GM18867 (cell line): Measurements from ENCODE around the gene CDK14.
"Not testable (repeated sequence)": the region's sequence is repeated elsewhere in the genome, so short reads cannot be mapped to it uniquely, and the experiment has no call there.

Experiments
- ATAC-seq: cut with Tn5 transposase; IDR thresholded peaks from one replicate; pipeline ENCODE4 v1.9.1; 2021; ENCODE audit warnings: mild to moderate bottlenecking, moderate library complexity; ENCODE audit not compliant: unreplicated experiment

Gene CDK14

DNA sequence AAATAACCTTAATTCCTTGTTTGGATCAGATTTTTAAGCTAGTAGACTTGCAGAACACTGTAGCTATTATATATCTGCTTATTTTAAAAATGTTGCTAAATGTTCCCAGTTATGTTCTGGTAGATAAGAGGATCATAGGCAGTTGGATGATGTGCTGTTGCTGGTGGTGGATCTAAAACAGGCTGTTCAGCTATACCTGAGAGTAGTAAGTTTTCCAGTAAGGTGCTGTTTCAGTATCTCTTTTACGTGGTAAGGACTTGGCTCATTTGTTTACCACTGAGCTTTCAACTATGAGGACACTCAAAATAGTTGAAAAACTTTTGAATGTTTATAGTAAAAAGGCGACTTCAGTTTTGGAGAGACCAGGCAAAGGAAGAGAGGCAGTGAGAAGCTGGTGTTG, 180.9 kb downstream of the CDK14 start:
- ATAC-seq, result peak; percentile 89

DNA sequence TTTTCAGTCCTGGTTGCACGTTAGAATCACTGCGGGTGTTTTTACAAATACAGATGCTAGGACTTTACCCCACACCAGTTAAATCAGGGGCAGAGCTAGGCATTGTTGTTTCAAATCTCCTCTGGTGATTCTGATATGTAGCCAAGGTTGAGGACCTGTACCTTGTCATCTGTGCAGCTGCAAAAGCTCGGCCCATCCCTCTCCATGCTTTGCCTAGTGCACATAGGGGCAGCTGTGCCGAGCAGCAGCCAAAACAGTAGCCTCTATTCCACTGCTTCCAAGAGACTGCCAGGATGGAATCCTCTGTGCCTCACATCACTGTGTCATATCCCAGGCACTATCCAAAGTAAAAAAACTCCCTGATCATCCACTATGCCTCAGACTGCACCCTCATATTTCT, 181.3 kb downstream of the CDK14 start:
- ATAC-seq, result peak; percentile 37

DNA sequence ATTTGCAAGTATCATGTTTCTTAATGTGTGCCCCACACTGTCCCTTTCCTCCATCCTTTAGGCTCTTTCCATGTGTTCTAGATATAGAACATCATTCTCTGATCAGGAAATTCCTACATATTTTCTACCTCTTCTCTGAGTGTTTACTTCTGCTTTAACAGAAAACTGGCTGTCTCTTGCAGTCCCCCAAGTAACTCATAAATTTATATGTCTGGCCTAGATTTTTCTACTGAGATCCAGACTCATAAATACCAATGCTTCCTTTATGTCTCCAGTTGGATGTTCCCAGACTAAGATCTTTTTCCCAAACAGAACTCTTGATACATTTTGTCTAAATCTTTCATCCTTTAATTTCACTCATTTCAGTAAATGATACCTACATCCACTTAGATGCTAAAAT, 181.8 kb downstream of the CDK14 start:
- ATAC-seq, result no peak

DNA sequence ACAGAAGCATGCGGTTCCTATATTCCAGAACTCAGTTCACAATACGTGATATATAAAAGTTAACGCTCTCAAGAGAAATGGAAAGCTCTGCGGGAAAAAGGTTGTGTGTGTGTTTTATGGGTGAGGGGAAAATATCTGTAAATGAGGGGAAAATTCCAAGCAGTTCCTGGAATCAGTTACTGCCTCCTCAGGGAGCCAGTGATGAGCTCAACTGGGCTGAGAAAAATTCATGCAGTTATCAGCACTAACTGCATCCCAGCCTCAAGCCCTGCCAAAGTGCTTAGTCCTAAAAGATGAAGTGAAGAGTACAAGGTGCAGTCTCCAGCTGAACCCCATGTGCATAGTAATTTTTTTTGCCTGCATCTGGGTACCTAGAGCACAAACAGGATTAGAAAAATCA, 191.9 kb downstream of the CDK14 start:
- no peak for ATAC-seq

DNA sequence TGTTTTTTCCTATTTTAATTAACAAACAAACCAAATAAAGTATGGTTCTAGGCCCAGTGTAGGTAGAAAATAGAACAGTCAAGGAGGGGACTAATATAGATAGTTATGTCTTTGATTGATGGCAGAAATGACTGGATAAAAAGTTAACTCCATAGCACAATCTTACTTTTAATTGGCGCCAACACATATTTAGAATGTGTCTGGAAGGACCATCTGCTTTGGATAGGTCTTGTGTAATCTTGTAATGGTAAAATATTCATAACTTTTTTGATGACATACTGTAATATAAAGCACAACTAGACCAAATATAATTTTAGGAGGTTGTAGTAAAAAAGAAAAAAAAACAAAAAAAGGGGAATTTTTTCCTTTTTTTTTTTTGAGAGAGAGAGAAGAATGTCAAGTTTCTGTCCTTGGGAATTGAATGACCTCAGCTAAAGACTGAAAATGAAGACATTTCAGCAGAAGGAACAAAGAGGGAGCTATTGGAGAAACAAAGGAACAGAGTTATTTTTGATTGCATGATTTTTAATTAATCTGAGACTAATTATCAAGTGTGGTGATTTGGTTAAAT, 193.7 kb downstream of the CDK14 start:
- no peak for ATAC-seq

DNA sequence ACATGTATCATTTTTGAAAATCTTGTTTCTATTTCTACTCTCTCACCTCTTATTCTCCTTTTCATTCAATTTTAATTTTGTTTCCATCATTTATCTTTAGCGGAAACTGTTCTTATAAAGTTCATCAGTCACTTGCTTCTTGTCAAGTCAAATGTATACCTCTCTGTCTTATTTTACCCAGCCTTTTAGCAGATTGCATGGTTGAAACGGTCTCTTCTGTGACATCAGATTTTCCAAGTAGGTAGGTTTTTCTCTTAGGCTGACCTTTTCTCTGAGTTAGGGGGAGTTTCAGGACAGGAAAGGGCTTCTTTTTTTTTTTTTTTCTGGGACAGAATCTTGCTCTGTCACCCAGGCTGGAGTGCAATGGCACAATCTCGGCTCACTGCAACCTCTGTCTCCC, 195.5 kb downstream of the CDK14 start:
- ATAC-seq, result no peak

DNA sequence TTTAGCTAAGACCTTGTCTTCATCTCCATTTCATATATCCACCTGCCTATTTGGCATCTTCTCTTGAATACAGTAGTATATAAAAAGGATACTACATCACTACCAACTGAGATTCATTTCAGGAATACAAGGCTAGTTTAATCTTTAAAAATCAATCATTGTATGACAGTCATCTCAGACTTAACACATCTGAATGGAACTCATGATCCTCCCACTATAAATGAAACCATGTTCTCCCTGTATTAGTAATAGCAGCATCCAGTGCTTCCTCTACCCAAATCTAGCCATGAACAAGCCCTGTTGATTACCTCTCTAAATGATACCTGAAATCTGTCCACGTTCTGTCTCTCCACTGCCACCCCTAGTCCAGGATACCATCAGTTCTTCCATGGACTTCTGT, 196.2 kb downstream of the CDK14 start:
- ATAC-seq, result no peak

DNA sequence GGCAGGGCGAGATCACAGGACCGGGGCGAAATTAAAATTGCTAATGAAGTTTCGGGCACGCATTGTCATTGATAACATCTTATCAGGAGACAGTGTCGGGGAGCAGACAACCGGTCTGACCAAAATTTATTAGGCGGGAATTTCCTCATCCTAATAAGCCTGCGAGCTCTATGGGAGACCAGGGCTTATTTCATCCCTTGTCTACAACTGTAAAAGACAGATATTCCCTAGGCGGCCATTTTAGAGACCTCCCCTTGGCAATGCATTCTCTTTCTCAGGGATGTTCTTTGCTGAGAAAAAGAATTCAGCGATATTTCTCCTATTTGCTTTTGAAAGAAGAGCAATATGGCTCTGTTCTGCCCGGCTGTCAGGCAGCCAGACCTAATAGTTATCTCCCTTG, 198.1 kb downstream of the CDK14 start:
- not testable (repeated sequence) for ATAC-seq

DNA sequence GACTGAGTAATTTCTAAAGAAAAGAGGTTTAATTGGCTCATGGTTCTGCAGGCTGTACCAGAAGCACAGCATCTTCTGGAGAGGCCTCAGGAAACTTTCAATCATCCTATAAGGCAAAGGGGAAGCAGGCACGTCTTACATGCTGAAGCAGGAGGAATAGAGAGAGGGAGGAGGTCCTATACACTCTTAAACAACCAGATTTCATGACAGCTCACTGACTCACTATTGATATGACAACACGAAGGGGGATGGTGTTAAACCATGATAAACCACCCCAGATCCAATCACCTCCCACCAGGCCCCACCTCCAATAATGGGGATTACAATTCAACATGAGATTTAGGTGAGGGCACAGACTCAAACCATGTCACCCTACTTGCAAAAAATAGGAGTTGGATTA, 201.5 kb downstream of the CDK14 start:
- no peak for ATAC-seq

DNA sequence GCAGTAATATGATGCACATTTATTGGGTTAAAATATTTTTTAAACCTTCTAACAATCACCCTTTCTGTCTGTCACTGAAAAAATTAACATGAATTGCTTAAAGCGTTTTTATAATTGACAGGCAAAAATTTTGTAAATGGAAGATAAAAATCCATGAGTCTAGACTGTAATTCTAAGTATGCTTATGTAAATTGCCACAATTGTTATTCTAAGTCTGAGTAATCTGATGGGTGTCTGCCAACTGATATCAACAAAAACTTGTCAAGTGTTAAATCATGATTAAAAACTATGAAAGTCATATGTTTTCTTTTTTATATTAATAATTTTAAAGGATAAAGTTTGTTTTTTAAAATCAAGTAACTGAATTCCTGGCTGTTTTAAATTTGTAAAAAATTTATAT, 208.2 kb downstream of the CDK14 start:
- ATAC-seq, result no peak

DNA sequence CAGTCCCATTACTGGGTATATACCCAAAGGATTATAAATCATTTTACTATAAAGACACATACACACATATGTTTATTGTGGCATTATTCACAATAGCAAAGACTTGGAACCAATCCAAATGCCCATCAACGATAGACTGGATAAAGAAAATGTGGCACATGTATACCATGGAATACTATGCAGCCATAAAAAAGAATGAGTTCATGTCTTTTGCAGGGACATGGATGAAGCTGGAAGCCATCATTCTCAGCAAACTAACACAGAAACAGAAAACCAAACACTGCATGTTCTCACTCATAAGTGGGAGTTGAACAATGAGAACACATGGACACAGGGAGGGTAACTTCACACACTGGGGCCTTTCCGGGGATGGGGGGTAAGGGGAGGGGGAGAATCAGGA, 219.4 kb downstream of the CDK14 start:
- ATAC-seq, result not testable (repeated sequence)

DNA sequence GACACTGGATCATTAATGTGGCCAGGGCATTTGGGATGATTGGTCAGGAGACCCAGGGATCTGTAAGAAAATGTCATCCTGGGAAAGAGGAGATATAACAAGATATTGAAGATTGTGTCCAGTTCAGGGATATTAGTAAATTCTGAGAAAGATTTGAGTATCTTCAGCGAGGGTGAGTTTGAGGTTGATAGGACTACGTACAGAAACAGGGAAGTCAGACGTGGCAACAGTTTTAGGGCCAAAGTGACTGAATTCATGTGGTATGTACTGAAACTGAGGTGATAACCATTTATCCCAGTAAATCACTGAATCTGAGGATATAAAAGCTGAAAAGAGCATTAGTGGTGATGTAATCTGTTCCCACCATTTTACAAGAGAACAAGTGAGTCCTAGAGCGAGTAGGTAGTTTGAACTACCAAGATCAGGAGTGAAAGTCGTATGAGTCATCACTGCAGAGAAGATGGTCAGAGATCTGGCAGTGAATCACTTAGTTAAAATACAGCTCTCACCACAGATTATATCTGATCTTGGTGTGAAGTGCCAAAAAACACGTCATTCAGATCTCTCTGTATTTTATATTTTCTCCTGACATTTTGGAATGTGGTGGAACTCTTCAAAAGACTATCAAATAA, 220.5 kb downstream of the CDK14 start:
- ATAC-seq, result peak; percentile 99

DNA sequence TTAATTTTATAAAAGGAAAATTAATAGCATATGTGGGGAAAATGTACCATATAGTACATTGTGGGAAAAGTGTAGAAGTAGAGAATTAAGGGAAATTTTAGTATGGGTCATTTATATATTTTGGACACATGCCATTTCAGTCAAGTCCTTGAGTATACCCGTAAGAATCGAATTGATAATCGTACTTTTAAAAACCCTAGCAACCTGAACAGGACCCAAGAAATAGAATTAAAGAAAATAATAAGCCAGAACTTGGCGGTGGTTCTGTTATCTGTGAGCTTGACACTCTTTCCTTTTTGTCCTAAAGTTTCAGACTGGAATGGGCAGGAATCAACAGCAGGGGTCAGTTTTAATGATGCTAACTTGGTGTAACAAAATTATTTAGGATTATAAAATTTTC, 221.0 kb downstream of the CDK14 start:
- no peak for ATAC-seq

DNA sequence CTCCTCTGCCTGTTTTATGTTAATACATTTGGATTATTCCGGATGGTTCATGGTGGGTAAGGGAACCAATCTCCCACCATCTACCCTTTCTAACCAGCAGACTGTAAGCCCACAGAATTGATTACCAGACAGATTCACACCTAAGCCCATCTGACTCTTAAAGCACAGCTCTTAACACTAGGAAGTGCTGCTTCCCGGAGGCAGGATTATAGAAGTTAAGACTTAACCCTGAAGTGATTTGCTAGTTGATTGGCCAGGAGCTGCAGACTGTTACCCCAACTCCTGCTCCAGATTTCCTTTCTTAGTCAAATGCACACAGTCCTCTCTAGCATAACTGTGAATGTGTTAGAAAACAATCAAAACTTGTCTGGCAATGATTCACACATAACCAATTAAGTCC, 221.7 kb downstream of the CDK14 start:
- no peak for ATAC-seq

DNA sequence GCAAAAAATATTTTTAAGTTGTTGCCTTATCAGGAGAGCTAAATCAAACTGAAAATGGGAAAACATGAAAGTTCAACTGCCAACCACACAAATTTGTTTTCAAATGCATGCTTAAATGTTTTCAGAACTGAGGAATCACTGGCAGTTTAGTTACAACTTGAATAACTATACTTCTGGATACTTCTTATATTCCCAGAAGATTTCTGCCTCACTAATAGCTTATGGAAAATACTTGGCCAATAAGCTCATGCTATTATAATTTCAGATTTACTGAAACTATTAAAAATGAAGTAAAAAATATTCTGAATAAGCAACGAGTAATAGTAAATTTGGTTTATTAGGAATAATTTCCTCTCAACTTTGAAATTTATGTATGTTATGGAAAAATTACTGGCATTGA, 222.2 kb downstream of the CDK14 start:
- no peak for ATAC-seq

DNA sequence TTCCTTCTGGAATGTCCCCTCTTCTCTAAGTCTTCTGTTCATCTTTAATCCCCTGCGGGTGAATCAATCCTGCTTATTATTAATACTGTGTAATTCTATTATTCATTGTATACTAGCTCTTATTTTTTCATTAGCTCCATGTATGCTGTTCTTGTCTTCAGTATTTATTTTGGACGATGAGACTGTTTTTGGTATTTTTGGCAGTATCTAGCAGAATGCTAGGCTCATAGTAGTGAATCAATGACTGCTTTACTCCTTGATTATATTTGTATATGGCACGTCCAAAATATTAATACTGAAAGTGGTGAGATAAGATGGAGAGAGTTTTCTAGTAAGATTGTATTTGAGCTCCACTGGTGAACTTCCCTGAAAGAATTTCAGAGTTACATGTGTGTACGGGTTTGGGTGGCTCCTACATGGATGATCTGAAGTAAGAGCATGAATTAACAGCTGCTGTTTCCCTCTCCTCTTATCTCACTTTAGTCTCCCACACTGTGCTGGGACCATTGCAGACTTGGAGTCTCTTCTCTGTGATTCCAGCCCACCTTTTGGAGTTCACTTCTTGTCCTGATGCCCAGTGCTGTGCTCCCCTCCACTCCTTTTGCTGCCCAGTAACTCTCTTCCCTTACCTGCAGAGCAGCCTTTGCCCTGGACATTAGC, 226.0 kb downstream of the CDK14 start:
- no peak for ATAC-seq

DNA sequence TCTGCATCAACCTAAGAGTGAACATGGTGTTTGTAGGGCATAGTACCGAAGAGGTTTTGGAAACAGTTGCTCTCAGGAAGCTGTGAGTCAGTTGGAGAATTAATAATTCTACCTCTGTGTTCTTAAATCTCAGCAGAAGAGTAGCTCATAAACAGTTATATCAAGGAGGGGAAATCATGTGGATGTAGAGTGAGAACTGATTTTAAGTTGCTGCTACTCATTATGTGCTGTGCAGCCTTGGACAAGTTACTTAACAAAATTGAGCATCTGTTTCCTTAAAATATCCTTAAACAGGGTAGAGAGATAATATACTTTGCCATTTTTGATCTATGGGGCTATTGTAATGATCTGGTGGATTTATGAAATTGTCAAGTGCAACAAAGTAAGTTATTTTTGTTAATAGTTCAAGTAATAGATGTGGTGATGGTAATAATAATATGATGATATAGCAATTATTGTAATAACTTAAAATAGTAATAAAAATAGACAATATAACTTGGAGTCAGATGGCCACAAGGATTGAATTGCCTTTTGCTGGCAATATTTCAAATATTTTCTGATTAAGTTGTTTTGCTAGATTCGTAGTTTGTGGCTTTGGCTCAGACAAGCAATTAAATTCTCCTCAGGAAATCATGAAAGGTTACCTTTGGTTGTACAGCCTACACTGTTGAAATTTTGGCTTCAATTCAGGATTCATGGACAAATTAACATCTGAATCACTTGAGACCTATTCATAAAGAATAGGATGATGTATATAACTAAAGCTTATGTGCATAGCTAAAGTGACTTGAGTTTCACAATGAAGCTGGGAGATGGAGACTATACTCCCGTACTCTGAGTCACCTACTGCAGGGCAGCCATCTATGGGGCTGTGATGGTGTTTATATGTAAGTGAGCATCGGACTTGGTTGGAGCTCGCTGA, 228.5 kb downstream of the CDK14 start:
- ATAC-seq, result no peak

DNA sequence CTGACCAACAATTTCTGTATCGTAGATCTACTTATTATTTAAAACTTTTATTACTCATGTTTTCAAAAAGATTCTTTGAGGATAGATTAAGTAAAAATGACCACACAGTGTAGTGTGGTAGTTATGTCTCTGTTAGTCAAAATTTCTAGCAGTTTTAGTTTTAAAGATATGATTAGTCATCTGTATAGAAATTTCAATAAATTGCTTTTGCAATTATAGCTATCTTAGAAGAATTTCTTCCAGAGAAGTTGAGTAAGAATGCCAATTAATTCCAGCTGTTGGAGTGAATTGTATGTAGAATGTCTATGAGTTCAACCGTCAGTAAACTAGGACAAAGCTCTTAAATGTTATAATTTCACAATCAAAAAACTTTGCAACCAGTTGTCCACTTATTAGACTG, 229.7 kb downstream of the CDK14 start:
- ATAC-seq, result no peak

DNA sequence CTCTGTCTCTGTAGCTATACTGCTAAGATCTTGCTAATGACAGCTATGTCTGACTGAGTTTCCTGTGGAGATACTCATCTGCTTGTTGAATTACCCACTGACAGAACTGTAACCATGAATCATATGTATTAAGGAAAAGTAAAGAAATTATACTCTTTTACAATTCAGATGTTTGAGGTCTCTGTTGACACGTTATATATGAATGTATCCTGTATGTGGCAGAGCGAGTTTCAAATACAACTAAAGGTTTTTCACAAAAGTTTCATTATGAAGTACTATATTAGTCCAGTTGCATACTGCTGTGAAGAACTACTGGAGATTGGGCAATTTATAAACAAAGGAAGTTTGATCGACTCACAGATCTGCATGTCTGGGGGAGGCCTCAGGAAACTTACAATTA, 232.5 kb downstream of the CDK14 start:
- no peak for ATAC-seq

DNA sequence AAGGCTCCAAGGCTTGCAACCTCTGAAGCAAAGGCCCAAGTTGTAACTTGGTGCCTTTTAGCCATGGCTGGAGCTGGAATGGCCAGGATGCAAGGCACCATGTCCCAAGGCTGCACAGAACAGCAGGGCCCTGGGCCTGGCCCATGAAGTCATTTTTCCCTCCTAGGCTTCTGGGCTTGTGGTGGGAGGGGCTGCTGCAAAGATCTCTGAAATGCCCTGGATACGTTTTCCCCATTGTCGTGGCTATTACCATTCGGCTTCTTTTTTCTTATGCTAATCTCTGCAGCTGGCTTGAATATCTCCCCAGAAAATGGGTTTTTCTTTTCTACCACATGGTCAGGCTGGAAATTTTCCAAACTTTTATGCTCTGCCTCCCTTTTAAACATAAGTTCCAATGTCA, 234.2 kb downstream of the CDK14 start:
- ATAC-seq, result no peak

DNA sequence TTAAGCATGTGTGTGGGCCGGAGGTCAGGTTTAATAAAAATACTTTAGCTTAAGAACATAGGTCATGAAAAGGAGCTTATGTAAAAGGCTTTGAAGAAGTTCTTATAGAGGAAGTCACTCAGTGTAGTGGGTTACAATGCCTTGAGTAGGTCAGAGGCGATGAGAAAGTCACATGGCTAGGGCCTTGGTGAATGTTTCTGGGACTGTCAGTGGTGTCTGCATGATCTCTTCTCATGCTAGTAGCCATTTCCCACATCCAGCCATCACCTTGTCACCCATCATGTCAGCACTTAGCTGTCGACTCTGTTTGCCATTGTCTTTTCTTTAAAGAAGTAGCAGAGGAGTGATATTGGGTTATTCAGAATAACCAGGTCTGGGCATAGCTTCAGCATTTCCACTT, 236.6 kb downstream of the CDK14 start:
- no peak for ATAC-seq

DNA sequence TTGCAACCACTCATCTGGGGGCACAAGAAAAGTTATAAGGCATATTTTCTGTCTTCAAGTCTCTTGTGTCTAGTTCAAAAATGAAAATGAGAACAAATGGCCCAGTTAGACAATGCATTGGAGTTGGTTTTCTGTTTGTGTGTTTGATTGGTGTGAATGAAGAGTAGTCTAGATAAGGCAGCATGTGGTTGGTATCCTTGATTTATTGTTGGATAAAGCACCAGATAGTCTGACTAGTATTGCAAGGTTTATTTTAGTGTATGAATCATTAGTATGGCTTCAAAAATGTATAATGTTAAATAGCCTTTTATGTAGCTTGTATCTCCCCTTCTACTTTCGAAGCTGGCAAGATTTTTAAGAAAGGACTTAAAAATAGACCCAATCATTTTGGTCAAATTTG, 237.3 kb downstream of the CDK14 start:
- no peak for ATAC-seq
